Stimulated activated CD8-positive, alpha-beta memory T cell treated with anti-CD3 and anti-CD28 coated beads, Interleukin-12 subunit alpha, Interleukin-12 subunit beta, amount 100 ng/mL, for 24 hours (primary cell): ENCODE measurements around the gene RPS26.
"Not testable (repeated sequence)": the region's sequence is repeated elsewhere in the genome, so short reads cannot be mapped to it uniquely, and the experiment has no call there.

Experiments used
- DNase-seq: peaks from one replicate; pipeline ENCODE4 v3.0.0-alpha.2; 2020; ENCODE audit errors: extremely low read depth

Gene RPS26

DNA sequence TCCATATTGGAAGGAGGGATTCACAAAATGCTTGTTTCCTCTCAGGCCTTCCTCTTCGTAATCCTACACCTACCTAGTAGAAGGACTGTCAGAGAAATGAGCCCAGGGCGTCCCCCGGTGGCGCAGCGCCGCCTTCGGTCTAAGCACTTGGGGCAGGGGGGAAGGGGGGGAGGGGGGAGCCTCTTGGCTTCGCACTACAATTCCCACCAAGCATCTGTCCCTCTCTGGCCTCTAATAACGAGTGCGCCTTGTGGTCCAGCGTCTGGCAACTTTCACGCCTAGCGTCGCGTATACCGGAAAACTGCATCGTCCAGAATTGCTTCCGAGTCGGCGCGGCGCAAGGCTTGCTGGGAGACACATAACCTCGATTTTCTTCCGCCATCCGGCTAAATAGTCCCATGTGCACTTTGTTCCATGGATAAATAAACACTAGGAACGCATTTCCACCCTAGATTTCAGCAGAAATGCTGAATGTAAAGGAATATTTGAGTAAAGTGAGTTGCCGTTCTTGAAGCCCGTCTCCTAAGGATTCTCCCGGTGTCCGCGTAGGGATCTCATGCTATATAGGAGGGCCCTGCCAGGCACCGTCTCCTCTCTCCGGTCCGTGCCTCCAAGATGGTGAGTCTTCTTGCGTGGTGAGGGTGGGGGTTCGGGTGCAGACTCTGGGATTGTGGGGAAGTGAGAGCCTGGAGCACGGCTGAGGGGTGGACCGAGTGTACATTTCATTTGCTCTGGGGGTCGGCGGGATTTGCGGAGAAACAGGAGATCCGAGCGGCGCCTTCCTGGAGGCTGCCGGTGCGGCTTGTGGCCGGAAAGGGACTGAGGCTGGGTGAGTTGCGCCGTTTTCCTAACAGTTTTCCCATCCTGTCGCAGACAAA, at the start of gene RPS26:
TSS of gene RPS26 (plus strand) at position 367 of the 878 bp plus-strand sequence. CDS start at position 616, 249 bp downstream.
- DNase-seq = peak; percentile 84

DNA sequence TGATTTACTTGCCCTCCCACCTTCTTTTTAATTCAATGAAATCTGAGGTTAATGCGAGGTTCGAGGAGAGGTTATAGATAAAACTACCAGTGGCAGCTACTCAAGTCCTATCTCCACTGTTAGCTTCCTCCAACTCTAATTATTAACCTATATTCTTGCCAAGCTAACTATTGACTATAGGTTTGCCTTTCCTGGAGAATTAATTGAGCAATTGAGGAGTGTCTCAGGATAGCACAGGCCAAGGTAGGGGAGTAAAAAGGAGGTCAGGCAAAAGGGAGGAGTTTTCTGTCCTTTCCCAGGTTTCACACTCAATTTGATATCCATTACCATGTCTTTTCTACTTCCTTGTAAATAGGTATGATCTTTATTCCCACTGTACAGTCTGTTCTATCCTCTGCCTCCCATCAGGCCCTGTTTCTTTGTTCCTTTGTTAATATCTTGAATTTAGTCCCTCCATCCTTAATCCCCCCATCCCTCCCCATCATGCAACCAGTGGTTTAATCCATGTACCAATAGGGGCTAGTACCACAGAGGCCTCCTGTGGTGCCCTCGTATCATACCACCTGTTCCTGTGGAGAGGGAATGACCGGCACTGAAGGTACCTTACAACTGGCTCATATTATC, 48.4 kb upstream of the RPS26 start:
- no peak for DNase-seq

DNA sequence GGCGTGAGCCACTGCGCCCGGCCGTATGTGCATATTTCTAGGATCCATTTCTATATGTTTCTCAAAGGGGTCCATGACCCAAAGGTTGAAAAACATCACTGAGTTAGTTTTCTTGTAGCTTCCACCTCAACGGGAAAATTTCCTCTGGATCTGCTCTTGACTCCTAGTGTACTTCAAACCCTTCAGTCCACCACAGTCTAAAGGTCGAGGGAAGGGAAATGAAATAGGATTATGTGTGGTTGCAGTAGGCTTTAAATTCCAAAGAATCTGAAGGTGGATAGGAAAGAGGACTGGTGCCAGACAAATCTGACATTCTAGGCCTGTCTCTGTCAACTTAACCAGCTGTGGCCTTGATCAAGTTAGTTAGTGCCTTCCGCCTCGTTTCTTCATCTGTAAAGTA, 46.4 kb upstream of the RPS26 start:
- DNase-seq = no peak

DNA sequence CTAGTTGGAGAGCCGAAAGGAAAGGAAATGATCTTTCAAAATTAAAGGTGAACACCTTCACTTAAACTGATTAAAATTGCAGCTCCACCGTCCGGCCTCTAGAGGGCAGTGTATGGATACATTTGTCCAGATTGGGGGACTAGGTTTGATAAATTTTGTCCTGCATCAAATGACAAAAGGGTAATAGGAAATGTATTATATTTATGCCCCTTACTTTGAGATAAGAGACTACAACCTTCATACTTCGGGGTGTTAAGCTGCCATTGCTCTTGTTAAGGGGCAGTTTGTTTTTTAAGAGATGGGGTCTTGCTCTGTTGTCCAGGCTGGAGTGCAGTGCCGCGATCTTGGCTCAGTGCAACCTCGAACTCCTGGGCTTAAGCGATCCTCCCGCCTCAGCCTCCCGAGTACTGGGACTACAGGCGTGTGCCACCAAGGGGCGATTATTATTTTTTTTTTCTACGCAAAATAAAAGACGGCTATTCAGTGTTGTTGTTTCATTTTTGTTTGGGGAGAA, 45.5 kb upstream of the RPS26 start:
- DNase-seq = no peak

DNA sequence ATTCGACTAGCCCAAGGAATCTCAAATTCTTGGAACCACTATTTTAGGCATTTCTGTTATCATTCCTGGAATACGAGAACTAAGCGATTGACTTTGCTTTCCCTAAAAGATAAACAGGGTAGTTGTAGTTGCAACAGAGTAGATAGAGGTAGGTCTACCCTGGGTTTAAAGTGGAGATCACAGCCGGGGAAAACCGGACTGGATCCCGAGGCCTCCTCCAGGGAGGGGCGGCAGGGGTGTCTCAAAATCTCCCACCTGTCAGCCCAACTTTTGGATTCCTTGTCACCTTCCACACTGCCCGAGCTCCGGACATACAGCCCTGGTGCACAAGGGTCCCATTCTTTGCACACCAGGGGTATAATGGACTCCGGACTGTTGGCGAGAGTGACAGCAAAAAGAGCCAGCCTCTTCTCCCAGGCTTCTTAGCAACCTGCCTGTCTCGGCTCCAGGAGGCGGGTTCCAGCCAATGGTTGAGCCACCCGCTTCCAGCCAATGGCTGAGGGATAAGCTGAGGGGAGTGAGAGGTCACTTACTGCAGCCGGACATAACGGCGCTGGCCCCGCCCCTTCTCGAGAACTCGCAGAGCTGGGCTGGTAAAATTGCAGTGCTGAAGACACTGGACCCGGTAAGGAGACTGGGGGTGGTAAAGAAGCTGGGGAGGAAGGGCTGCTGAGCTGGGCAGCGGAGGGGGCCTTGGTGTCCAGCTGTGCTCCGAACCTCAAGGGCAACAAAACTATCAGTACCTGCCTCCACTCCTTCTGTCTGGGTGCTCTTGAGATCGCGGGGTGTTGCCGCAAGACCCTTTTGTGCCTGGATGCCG, 44.8 kb upstream of the RPS26 start, which contains the start of gene SUOX:
TSS of gene SUOX (plus strand) at position 562 of the 820 bp plus-strand sequence. CDS start 4,946 bp downstream, outside the sequence.
- DNase-seq = no peak

DNA sequence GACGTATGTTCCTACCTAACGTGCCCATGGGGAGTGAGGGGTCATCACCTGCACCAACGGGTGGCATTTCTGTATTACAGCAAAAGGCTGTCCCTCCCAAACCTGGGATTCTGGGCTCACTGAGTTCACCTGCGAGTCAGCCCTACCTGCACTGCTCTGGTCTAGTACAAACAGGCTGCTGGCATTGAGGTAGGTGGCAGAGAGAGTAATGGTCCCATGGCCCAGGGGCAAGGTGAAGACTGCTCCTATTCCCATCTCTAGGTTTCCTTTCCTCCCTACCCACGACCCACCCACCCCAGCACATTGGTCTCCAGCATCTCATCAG, 44.2 kb upstream of the RPS26 start:
- DNase-seq = no peak

DNA sequence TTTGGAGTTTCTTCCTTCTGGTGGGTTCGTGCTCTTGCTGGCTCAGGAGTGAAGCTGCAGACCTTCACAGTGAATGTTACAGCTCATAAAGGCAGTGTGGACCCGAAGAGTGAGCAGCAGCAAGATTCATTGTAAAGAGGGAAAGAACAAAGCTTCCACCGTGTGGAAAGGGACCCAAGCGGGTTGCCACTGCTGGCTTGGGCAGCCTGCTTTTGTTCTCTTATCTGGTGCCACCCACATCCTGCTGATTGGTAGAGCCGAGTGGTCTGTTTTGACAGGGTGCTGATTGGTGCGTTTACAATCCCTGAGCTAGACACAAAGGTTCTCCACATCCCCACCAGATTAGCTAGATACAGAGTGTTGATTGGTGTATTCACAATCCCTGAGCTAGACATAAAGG, 42.2 kb upstream of the RPS26 start:
- not testable (repeated sequence) for DNase-seq

DNA sequence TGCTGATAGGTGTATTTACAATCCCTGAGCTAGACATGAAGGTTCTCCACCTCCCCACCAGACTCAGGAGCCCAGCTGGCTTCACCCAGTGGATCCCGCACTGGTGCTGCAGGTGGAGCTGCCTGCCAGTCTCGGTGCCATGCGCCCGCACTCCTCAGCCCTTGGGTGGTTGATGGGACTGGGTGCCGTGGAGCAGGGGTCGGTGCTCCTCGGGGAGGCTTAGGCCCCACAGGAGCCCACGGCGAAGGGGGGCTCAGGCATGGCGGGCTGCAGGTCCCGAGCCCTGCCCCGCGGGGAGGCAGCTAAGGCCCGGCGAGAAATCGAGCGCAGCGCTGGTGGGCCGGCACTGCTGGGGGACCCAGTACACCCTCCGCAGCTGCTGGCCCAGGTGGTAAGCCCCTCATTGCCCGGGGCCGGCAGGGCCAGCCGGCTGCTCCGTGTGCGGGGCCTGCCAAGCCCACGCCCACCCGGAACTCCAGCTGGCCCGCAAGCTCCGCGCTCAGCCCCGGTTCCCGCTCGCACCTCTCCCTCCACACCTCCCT, 41.6 kb upstream of the RPS26 start:
- DNase-seq = not testable (repeated sequence)

DNA sequence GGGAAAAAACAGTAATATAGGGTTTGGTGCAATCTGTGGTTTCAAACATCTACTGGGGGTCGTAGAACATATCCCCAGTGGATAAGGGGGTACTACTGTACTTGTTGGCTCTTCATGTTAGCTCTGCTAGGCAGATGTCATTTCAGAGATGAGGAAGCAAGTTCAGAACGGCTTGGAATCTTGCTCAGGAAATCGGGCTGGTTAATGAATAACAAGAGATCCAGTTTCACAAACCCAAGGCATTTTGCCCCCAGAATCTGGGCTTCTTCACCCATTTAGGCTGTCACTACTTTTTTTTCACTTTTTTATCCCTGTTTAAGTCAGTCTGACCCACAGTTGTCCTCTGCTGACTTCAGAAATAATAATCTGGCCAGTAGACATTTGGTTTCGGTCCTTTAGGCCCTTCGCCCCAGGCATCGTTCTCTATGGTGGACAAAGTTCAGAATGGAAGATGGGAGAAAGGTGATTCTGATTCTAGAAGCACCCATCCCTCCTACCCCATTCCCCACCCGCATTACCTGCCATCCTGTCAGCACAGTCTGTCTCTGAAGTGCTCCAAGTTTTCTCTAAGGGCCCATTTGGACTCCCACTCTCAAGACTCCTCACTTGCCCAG, 40.1 kb upstream of the RPS26 start:
- no peak for DNase-seq

DNA sequence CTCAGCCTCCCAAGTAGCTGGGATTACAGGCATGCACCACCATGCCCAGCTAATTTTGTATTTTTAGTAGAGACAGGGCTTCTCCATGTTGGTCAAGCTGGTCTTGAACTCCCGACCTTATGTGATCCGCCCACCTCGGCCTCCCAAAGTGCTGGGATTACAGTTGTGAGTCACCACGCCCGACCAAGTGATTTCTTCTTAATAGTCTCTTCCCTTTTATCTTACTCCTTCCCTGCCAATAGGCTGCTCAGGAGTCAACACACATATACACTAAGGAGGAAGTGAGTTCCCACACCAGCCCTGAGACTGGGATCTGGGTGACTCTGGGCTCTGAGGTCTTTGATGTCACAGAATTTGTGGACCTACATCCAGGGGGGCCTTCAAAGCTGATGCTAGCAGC, 38.3 kb upstream of the RPS26 start:
- not testable (repeated sequence) for DNase-seq

DNA sequence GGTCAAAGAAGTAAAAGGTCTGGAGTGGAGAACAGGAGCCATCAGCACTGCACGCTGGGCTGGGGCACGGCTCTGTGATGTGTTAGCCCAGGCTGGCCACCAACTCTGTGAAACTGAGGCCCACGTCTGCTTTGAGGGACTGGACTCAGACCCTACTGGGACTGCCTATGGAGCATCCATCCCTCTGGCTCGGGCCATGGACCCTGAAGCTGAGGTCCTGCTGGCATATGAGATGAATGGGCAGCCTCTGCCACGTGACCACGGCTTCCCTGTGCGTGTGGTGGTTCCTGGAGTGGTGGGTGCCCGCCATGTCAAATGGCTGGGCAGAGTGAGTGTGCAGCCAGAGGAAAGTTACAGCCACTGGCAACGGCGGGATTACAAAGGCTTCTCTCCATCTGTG, 37.5 kb upstream of the RPS26 start:
- no peak for DNase-seq

DNA sequence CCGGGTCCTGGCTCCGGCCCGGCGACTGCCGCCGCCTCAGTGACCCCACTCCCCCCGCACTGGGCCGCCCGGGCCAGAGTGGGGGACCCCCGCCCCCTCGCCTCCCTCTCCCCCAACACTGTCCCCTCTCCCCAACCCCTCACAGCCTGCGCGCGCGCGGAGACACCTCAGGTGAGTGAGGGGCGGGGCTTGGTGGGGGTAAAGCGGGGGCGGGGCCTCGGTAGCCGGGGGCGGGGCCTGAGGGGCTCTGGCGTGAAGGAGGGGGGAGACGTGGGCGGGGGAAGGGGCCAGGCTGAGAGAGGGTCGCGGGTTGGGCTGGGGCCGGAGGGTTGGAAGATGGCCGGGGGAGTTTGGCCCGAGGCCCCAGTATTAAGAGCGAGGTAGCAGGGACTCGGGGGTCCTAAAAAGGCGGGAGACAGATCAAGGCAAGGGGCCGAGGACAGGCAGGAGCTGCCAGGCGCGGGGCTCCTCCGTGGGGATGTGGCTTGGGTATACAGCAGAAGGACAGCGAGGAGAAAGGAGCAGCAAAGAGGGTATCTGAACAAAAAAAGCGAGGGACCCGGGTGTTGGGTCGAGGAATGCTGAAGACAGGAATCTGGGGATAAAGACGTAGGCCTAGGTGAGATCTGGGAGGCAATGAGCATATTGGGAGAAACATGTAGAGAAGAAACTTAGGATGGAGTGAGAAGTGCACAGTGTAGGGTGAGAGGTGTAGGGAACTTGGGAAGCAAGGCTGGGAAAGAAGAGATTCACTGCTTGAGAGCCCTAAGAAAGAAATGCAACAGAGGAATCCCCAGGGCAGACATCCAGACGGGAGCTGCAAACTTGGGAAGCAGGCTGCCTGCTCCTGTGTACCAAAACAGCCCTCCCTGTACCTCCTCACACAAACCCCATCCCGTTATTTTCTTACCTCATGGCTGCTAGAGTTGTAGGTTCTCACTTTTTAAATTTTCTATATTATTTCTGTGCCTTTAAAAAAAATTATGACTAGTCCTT, 33.9 kb upstream of the RPS26 start:
- peak; percentile 42 for DNase-seq

DNA sequence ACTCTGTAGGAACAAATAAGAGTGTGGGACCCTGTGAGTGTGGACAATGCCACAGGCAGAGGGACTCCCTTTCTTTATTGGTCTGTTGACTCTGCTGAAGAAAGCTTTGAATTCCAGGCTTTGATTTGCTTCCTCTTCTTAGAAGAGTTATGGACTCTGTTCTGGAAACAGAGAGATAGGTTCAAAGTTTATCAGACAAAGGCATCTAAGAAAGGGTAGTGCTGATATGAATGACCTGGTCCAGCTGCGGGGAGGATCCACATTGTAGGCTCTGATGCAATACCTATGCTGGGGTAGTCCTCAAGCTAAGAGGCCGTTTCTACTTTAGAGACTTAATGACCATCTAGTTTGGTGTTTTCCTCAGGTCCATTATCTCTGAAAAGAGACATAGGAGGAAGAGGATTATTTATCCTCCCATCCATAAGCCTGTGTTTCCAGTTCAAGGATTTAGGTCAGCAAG, 31.6 kb upstream of the RPS26 start:
- DNase-seq = no peak

DNA sequence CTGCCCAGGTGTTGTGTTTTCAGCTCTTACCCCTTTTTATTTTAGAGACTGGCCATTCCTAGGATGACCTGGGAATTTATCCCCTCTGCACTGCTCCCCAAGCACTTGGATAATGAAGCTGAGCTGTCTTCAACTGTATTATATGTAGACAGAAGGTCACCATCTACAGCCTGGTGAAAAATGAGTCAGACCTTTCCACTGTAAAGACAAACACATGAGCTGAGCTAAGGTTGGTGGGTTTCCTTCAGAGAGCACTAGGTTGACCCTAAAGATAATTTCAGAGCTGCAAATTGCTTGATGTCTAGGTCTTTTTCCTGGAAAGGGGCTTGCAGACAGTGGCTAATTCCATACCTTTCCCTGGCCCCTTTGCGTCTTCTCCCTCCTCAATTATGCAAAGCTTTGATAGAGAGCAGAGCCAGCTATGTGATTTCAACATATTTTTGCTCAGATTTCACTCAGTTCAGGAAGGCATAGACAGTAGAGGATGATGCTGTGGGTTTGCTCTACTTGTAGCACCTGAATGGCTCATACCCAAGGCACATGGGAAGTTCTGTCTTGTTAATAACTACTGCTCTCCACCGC, 30.1 kb upstream of the RPS26 start:
- no peak for DNase-seq

DNA sequence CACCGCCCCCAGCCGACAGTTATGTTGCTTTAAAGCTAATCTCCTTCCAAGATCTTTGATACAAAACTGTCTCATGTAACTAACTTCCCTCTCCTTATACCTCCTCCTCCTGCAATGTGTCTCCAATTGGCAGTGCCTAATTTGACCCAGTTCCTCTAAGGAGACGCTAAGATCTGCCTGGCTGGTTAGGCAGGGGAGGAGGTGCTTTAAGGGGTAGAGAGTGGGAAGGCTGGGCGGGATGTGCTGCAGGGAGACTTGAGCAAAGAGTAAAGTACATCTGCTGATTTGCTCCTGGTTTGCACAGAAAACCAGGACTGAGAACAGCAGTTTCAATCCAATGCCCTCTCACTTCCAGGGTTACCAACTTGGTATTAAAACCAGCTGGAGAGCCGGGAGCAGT, 28.2 kb upstream of the RPS26 start:
- DNase-seq = no peak

DNA sequence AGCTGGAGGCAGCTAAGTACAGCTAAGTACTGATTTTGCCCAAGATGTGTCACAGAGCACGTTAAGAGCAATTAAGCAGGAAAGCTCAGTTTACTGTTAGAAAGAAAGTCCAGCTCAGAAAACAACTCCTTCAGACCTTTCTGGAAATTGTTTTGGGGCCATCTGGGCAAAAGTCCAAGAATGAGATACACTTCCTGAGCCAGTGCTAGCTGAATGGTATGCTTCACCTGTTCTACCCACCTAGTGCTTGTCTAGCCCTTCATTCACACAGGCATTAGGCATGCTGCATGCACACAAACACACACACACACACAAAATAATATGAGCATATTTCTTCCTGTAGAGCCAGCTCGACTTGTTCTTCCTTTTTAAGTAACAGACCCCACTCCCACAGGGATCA, 27.5 kb upstream of the RPS26 start:
- DNase-seq = no peak

DNA sequence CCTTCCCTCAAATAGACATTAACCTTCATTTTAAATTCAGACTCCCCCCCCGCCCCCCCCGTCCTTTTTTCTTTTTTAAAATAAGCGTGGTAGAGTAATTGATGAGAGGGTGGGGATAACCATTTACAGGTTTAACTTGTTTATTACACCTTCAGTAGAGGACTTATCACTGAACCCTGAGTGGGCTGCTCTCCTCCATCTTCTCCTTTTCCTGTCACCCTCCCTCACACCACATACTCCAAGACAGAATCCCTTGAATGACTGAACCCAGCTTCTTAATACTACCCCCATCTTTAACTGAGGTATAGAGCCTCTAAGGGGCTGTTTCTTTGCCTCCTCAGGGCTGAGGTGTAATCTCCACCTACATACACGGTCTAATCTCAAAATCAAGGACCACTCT, 24.5 kb upstream of the RPS26 start:
- no peak for DNase-seq

DNA sequence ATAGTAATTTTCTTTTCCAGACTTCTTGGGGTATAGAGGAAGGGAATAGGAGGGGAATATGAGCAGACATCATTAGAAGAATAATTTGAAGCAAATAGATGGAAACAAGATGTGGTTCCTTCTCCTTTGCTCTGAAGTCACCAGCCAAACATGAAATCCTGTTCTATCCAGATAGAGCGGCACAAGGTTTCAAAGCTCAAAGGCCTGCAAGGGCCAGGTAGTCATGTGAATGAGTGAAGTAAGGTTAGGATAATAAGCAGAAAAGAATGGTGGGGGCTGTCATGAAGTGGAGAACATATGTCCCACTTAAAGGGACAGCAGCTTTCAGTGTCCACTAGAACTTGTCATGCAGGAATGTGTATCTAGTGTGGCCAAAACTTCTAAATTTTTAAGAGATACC, 23.4 kb upstream of the RPS26 start:
- no peak for DNase-seq

DNA sequence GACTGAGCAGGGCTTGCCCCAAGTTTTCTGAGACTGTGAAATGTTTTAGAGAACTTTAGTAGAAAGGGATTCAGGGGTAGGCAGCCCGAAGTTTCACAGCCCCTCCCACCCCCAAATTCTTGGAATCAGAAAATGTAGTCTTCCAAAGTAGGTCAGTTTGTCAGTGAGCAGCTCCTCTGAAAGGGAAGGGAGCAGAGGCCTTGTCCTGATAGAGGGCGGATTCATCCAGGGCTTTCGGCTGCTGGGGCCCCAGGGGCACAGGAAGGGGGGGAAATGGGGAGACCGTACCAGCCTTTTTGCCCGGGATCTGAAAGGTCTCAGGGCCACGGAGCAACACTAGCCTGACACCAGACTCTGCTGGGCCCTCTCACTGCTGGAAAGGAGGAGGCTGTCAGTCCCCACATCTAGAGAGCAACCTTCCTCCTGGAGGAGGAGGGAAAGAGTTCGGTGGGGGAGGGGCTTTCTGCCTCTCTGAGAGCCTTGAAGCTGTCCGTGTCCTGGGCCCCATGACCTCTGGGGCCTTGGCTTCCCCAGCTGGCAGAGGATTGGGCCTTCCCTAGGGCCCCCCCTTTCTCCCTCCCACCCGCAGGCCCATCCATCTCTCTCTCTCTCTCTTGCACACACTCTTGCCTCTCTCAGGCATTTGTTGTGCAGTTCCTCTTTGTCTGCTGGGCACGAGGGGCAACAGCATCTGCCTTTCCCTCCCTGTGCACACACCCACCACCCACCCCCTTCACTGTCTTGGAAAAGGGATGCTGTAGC, 21.1 kb upstream of the RPS26 start, which contains the start of gene IKZF4:
TSS of gene IKZF4 (plus strand) at position 621 of the 762 bp plus-strand sequence. CDS start 451 bp downstream, outside the sequence.
- DNase-seq = no peak
